Skeletal muscle cell (primary cell): ENCODE data around the gene CD47.

Experiments used
- DNase-seq: peaks from one replicate; pipeline ENCODE4 v3.0.0-alpha.2; 2010; ENCODE audit warnings: low read depth
- H3K4me3 ChIP-seq: 2 replicates; pipeline ENCODE4 v1.5.1; 2011; ENCODE audit warnings: low read depth, mild to moderate bottlenecking, control low read depth, low read length, moderate library complexity

The CD47 gene

GRCh38 chr3:108024146-108024850, 66.5 kb downstream of the CD47 start:
- no peak overlapping the region for H3K4me3 ChIP-seq
- DNase-seq = no peak

DNA sequence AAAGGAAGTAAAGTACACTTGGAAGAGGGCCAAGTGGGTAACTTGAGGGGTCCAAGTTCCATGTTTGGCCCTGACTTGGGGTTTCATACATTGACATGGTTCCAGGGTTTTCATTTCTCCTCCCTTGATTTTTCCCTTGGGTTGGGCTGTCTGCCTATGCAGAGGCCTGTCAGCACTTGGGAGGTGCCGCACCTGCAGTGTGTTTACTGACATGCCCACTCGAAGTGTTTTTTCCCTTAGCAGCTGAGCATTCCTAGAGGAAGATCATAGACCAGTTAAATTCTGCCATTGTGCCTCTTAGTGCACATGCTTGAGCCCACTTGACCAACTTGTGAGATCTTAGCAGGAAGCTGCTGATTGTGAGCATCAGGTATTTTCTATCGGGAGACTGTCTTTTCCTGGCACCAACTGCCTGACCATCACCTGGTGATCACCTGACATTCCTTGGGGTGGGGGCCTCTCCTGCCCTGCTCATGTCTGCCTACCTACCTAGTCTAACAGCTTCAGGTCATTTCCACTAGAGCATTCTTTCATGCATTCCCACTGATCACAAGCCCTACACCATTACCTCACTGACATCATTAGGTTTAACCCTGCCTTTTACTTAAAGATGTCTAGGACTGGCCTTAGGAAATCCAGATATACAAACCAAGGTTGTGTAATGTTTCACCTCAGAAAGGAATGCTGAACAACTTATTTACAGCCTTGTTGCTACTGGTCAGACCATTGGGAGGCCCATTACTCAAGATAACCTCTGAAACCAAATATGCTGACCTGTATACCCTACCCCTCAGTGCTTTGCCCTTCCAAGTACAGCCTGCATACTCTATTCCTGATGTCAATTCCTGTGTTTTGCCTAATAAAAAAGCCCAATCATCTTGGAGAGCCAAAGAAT, 68.3 kb downstream of the CD47 start:
- no peak for DNase-seq
- no peak overlapping the region for H3K4me3 ChIP-seq

- DNase-seq = no peak
- no peak overlapping the region for H3K4me3 ChIP-seq
These were observed 69.3 kb downstream of the CD47 start for GRCh38 chr3:108021533-108021932.

GRCh38 chr3:108021131-108021530, 69.7 kb downstream of the CD47 start:
- no peak for DNase-seq
- H3K4me3 ChIP-seq = no peak overlapping the region

- H3K4me3 ChIP-seq = no peak overlapping the region
- no peak for DNase-seq
These were observed 72.3 kb downstream of the CD47 start for GRCh38 chr3:108018552-108018951.

GRCh38 chr3:108017587-108017986, 73.2 kb downstream of the CD47 start:
- no peak for DNase-seq
- no peak overlapping the region for H3K4me3 ChIP-seq

DNA sequence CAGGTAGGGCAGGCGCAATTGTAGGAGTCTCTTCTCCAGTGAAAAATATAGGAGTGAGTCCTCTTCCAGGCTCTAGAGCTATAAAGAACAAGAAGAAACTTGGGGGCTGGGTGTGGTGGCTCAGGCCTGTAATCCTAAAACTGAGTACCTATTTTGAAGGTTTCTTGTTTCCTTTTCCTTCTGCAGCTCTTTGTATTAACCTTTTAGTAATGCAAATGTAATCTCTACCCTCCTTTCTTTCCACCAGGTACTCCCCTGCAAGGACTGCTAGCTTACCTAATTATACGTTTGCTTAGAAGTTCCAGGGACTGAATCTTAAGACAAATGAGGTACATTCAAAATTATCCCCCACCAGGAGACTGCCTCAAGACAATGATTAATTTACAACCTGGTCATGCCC, 75.9 kb downstream of the CD47 start:
- H3K4me3 ChIP-seq = no peak overlapping the region
- no peak for DNase-seq

GRCh38 chr3:108013141-108014055, 77.4 kb downstream of the CD47 start:
- H3K4me3 ChIP-seq = no peak overlapping the region

GRCh38 chr3:108012304-108012703, 78.5 kb downstream of the CD47 start:
- H3K4me3 ChIP-seq = no peak overlapping the region
- DNase-seq = no peak

More at GRCh38 chr3:108013141-108014055, 77.4 kb downstream of the CD47 start:
- no peak for DNase-seq

DNA sequence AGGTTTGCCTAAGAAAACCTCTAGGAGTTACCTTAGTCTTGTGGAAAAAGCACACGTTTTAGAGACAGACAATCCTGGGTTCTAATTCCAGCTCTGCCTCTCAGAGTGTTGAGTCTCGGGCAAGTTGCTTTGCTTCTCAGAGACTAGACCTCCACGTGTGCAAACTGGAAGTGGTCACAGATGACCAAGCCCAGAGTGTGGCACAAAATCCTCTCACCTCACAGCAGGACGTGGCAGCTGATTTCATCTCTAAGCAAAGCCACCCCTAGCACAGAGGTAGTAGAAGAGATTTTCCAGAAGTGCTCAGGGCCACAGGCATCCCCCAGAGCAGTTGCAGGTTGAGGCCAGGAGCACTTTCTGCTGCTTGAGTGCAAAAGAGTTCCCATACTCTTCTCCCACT, 79.2 kb downstream of the CD47 start:
- DNase-seq = no peak
- H3K4me3 ChIP-seq = no peak overlapping the region

GRCh38 chr3:108008931-108009639, 81.7 kb downstream of the CD47 start:
- H3K4me3 ChIP-seq = no peak overlapping the region
- peak; percentile 63 for DNase-seq

DNA sequence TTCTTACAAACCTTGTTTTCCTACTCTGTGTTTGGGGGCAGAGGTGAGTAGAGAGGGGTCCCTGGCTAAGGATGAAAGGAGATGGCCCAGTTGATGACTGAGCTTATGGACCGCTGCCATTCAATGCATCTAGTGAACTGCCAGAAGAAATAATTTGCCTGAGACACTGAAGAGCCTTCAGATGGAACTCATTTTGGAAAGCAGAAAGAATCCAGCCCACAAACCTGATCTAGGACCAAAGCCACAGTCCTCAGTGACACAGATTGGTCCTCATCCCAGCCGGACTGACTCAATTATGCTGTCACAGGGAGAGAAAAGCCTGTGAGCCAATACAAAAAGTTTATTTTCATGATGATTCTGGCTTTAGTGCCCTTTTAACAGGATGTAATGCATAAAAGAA, 82.7 kb downstream of the CD47 start:
- H3K4me3 ChIP-seq = no peak overlapping the region
- DNase-seq = no peak

GRCh38 chr3:108006881-108007331, 83.9 kb downstream of the CD47 start:
- H3K4me3 ChIP-seq = no peak overlapping the region
- no peak for DNase-seq

DNA sequence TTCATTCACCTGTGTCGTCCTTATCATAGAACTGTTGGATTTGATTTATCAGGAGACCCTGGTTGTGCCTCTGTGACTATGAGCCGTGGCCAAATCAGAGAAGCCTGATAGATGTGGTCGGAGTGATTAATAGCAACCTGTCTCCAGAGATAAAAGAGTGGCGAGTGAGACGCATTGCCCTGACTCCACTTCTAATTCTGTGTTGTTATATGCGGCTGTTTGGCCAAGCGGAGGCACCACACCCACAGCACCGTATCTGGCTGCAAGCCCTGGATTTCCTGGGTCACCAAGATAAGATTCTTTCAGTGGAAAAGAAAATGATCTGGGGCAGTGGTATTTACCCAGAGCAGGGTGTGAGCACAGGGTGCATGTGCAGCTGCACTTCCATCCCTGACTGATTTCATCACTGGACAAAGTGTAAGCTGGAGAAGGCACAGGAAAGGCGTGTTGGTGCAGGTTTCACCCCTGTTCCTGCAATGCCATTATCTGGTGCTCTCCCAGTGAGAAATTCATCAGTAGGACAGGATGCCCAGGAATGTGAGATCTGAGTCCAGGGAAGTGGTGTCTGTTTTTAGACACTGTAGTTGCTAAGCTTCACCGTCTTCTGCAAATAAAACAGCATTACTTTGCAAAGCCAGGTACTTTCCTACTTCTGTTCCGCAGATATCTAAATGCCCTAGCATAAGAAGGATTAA, 84.6 kb downstream of the CD47 start:
- no peak overlapping the region for H3K4me3 ChIP-seq
- DNase-seq = no peak

DNA sequence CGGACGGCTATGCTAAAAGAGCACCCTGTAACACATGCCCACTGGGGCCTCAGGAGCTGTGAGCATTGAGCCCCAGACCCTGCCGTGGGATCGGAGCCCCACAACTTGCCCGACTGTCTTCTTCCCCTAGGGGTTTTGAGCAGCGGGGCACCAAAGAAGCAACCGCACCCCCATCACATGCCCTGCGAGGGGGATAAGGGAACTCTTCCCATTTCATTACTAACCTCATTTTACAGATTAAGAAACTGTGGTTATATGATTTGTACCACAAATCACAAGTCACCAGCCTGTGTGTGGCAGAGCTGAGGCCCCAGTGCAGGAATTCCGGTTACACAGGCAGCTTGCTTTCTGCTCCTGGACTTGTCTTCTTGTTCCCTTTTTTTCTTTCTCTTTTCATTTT, 86.2 kb downstream of the CD47 start:
- H3K4me3 ChIP-seq = no peak overlapping the region
- DNase-seq = no peak

- DNase-seq = no peak
- H3K4me3 ChIP-seq = no peak overlapping the region
These were observed 89.4 kb downstream of the CD47 start for GRCh38 chr3:108001457-108001856.

DNA sequence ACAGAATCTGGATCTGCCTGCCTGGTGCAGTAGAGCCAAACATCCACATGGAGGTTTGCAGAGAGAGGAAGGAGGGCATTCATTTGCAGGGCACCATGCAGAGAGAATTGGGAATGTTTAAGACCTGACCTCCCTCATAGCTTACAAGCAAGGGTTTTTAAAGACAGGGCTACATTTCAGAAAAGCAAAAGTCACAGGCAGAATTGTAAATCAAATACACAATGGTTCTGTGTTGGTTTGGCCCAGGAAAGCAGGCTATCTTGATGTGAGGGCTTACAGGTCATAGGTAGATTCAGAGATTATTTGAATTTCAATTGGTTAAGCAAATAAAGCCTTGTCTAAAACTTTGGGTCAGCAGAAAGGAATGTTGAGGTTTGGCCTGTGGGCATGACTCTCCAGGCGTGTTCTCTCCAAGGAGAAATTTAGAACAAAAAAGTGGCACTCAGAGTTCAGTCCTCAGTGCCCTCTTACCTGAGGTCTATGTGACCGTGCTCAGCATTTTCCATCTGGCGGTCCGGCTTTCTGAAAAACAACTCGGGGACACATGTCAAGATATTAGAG, 91.5 kb downstream of the CD47 start:
- DNase-seq = no peak
- H3K4me3 ChIP-seq = no peak overlapping the region

DNA sequence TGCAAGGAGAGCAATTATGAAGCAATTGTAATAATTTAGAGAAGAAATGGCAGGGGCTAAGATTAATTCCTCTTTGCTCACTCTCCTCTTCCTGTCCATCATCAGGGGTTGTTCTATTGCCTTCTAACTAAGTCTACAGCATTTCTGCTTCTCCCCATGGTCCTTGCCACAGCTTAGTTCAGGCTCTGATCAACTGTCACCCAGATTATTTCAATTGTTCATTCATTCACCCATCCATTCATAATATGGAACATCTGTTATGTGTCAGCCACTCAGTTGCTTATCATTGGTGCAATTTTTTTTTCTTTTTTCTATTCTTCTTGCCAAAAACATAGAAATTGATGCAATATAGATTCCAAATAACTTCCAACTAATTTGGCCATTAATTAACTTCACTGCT, 93.2 kb downstream of the CD47 start:
- no peak for DNase-seq
- no peak overlapping the region for H3K4me3 ChIP-seq
